ENCODE results near the gene STPG3. TPM values are rescaled to one million over a fixed set of nuclear protein-coding genes. Genes with fewer than 3 reads are reported as not detected.

The STPG3 gene
- total and polyA plus RNA-seq, 2 of the 8 experiments (the other 6 are each of a cell fraction or from before 2014, with no cell fraction given): not detected

- no peak overlapping the region for H4K5ac ChIP-seq (ENCODE audit: insufficient read length, low read depth, low read length)
- H3K18ac ChIP-seq (ENCODE audit: extremely low read depth, low read length): no peak overlapping the region
- no peak overlapping the region for H2BK15ac ChIP-seq (ENCODE audit: low read length)
- no peak overlapping the region for H3K9ac ChIP-seq (replicated peaks in 1 of 4; ENCODE audit: extremely low read depth in 1 of 4, low read depth in 3 of 4, low read length in 3 of 4)
- H3K23ac ChIP-seq (ENCODE audit: insufficient read length): no peak overlapping the region
- H3K79me2 ChIP-seq (ENCODE audit: control insufficient read depth in 1 of 2, insufficient read depth in 2 of 2, low read length in 2 of 2): no peaks in the 10 kb centered on the region
- no peaks in the 10 kb centered on the region for H3K36me3 ChIP-seq (ENCODE audit: control insufficient read depth in 2 of 4, insufficient read depth in 4 of 4, low read length in 3 of 4)
- no peak overlapping the region for H3K4me2 ChIP-seq (ENCODE audit: insufficient read depth in 1 of 2, low read depth in 2 of 2, low read length in 2 of 2)
- H2BK20ac ChIP-seq (ENCODE audit: low read length): no peak overlapping the region
- H3K4ac ChIP-seq (replicated peaks; ENCODE audit: insufficient read length, low read depth, low read length): no peak overlapping the region
- no peaks in the 10 kb centered on the region for H3K9me3 ChIP-seq (ENCODE audit: insufficient read depth in 2 of 2, low read depth in 1 of 2, low read length in 1 of 2)
- H4K91ac ChIP-seq (replicated peaks; ENCODE audit: insufficient read length, low read length): no peak overlapping the region
- no peak overlapping the region for H2BK5ac ChIP-seq (ENCODE audit: low read depth, low read length)
- H4K20me1 ChIP-seq (replicated peaks in 1 of 2; ENCODE audit: control insufficient read depth in 1 of 2, insufficient read depth in 2 of 2, low read length in 2 of 2): peaks cover 0 to 1% of the 10 kb centered on the region in 2 experiments
- no peaks in the 10 kb centered on the region for H3K79me1 ChIP-seq (ENCODE audit: low read depth, low read length)
- H2AK5ac ChIP-seq (ENCODE audit: low read depth, low read length): no peak overlapping the region
- TF ChIP-seq GABPA (IDR thresholded peaks at IDR 0.05; ENCODE audit: borderline replicate concordance, insufficient read depth, low read length): no peak
- TF ChIP-seq ASH2L (IDR thresholded peaks at IDR 0.05; ENCODE audit: low read length): no peak
- no peak for TF ChIP-seq TAF7 (optimal IDR thresholded peaks at IDR 0.05; ENCODE audit: borderline replicate concordance, low read depth, low read length)
- TF ChIP-seq GTF2F1 (IDR thresholded peaks at IDR 0.05; ENCODE audit: borderline replicate concordance, low read depth, low read length): no peak
- TF ChIP-seq HDAC2 (IDR thresholded peaks at IDR 0.05; ENCODE audit: borderline replicate concordance in 1 of 2, low read depth in 2 of 2, low read length in 2 of 2): no peak
- no peak for TF ChIP-seq SP1 (IDR thresholded peaks at IDR 0.05; ENCODE audit: low read depth, low read length)
- no peak overlapping the region for H3K14ac ChIP-seq (ENCODE audit: insufficient read length)
- ChIA-PET POLR2A (ENCODE audit: partially characterized antibody) (interaction anchor here (0.7 to 69.9 kb wide), 5 partner anchors 16 to 43 kb away, joined by 3 to 1462 read pairs (median 6); partner anchors contain the start of genes NELFB, STPG3, TOR4A and TPRN), CTCF (ENCODE audit: partially characterized antibody) (interaction anchor here (0.6 to 20.2 kb wide), 13 partner anchors 12 to 259 kb away, joined by 3 to 204 read pairs (median 4); partner anchors contain the start of genes ANAPC2, SSNA1 and TOR4A)
- no peak overlapping the region for H2BK12ac ChIP-seq (ENCODE audit: low read depth, low read length)
- DNase-seq (ENCODE audit: low read depth in 1 of 2, low spot score in 2 of 2): no peak
- no peaks in the 10 kb centered on the region; the same call in 1 of the 2 replicates for H3K23me2 ChIP-seq (ENCODE audit: low read depth, low read length)
- H3K4me3 ChIP-seq (ENCODE audit: extremely low read depth in 1 of 4, insufficient read depth in 2 of 4, low read depth in 3 of 4, low read length in 4 of 4): no peak overlapping the region
- no peak for FAIRE-seq
- no peak overlapping the region for H4K8ac ChIP-seq (ENCODE audit: extremely low read depth, insufficient read depth, low read length)
- no peak overlapping the region for H2AFZ ChIP-seq (ENCODE audit: low read length)
- no peak overlapping the region for H2BK120ac ChIP-seq (replicated peaks; ENCODE audit: low read depth, low read length)
- H3K56ac ChIP-seq (replicated peaks; ENCODE audit: insufficient read length, low read depth, low read length): no peak overlapping the region
- WGBS, 2 experiments (ENCODE audit: extremely low coverage in 1 of 2, insufficient coverage in 1 of 2, insufficient read length in 1 of 2, insufficient replicate concordance in 2 of 2, low coverage in 1 of 2, low lambda C conversion rate in 2 of 2, missing lambda C conversion rate in 1 of 2): 81% methylated on average over 18 of the region's 31 CpGs; no CpG with 5 or more reads in 1 of the 2 experiments
- no peaks in the 10 kb centered on the region; a peak in 1 of 7 replicates for H3K27me3 ChIP-seq (replicated peaks in 1 of 4; ENCODE audit: control insufficient read depth in 3 of 4, extremely low read depth in 1 of 4, insufficient read depth in 3 of 4, low read length in 3 of 4)
- no peak overlapping the region for H3K27ac ChIP-seq (ENCODE audit: low read depth, low read length)
- H3K4me1 ChIP-seq (replicated peaks in 1 of 4; ENCODE audit: control insufficient read depth in 3 of 4, insufficient read depth in 4 of 4, low read length in 3 of 4): peaks cover 0 to 14% (median 3%) of the 10 kb centered on the region in 4 experiments; a peak in 4 of 7 replicates
Measured at GRCh38 chr9:137229903-137230704, 21.0 kb upstream of the STPG3 start.

Data from H1 (cell line).